ENCODE data around the gene C5orf58.
"Not testable (repeated sequence)": the region's sequence is repeated elsewhere in the genome, so short reads cannot be mapped to it uniquely, and the experiment has no call there.

The C5orf58 gene

GRCh38 chr5:170223360-170223759 is 9.4 kb upstream of the C5orf58 start:
- DNase-seq = no peak

GRCh38 chr5:170223906-170224305 is 8.9 kb upstream of the C5orf58 start:
- no peak for DNase-seq

- peak in 49 of 56 donors; percentile 5 to 91 (median 60) for DNase-seq
These were observed 7.3 kb upstream of the C5orf58 start for GRCh38 chr5:170225326-170226128.

- DNase-seq = peak in 3 of 56 donors; percentile 10 to 60 (median 51)
These were observed 6.6 kb upstream of the C5orf58 start for GRCh38 chr5:170226129-170226615.

- DNase-seq = peak in 2 of 56 donors; percentile 10 to 12
These were observed 6.1 kb upstream of the C5orf58 start for GRCh38 chr5:170226661-170227060.

- no peak for DNase-seq
These were observed 3.9 kb upstream of the C5orf58 start for GRCh38 chr5:170228762-170229435.

GRCh38 chr5:170233358-170233892 is 640 bp downstream of the C5orf58 start:
- DNase-seq = no peak

- no peak for DNase-seq
These were observed 3.4 kb downstream of the C5orf58 start for GRCh38 chr5:170235876-170236864.

GRCh38 chr5:170238456-170239196 is 5.8 kb downstream of the C5orf58 start:
- DNase-seq = no peak

GRCh38 chr5:170245436-170245835 is 12.7 kb downstream of the C5orf58 start:
- not testable (repeated sequence) for DNase-seq

GRCh38 chr5:170246126-170246870 is 13.5 kb downstream of the C5orf58 start:
- DNase-seq = no peak

- no peak for DNase-seq
These were observed 14.6 kb downstream of the C5orf58 start for GRCh38 chr5:170247363-170247762.

GRCh38 chr5:170248172-170248930 is 15.6 kb downstream of the C5orf58 start:
- no peak for DNase-seq

- not testable (repeated sequence) for DNase-seq
These were observed 16.1 kb downstream of the C5orf58 start for GRCh38 chr5:170248931-170249227.

- DNase-seq = no peak
These were observed 16.6 kb downstream of the C5orf58 start for GRCh38 chr5:170249355-170249754.

- DNase-seq = no peak
These were observed 18.1 kb downstream of the C5orf58 start for GRCh38 chr5:170250810-170251317.

GRCh38 chr5:170251462-170251861 is 18.7 kb downstream of the C5orf58 start:
- no peak for DNase-seq

GRCh38 chr5:170252109-170252508 is 19.3 kb downstream of the C5orf58 start:
- DNase-seq = no peak

Data from amygdala (tissue), 56 donors.